IMR-90 (cell line): ENCODE measurements around the gene SINHCAF. TPM values are rescaled to one million over a fixed set of nuclear protein-coding genes. Genes with fewer than 3 reads are reported as not detected.

ENCODE experiments used
- ATAC-seq: fragments of 200-7000 bp; cut with Tn5 transposase; 2 replicates; pipeline ENCODE4 v1.9.1; 2020; ENCODE audit warnings: low read depth, mild to moderate bottlenecking, moderate library complexity
- BruUV-seq: library from RNA; stranded (reverse); fragments of 400-500 nt; replicated peaks from 2 replicates; lab custom pipeline; 2021; lab: Mats Ljungman, UMichigan
- CTCF ChIA-PET: fragments of 300-600 bp; formaldehyde crosslinking; extraction: SDS; loops from one replicate; lab custom pipeline; 2021; ENCODE audit warnings: antibody characterized with exemption; lab: Yijun Ruan, JAX
- POLR2A ChIA-PET: fragments of 300-600 bp; sonication (Branson Sonifier 250); formaldehyde crosslinking; loops from one replicate; lab custom pipeline; 2022; ENCODE audit warnings: antibody characterized with exemption; ENCODE audit not compliant: unreplicated experiment; lab: Charles Lee
- DNase-seq: peaks from one replicate; pipeline ENCODE4 v3.0.0; 2013
- H2AFZ ChIP-seq: replicated peaks from 2 replicates; pipeline ENCODE3; 2013; ENCODE audit warnings: low read length, mild to moderate bottlenecking; ENCODE audit not compliant: poor library complexity
- H2AK5ac ChIP-seq: 2 replicates; pipeline ENCODE4 v1.6.1; 2013; ENCODE audit warnings: low read depth, low read length, inconsistent platforms
- H2AK9ac ChIP-seq: replicated peaks from 2 replicates; pipeline ENCODE3; 2013; ENCODE audit warnings: mild to moderate bottlenecking, low read depth, low read length, moderate library complexity; ENCODE audit not compliant: poor library complexity
- H2BK120ac ChIP-seq: 2 replicates; pipeline ENCODE4 v1.6.1; 2013; ENCODE audit warnings: low read depth, low read length, inconsistent platforms
- H2BK15ac ChIP-seq: 3 replicates; pipeline ENCODE4 v1.6.1; 2013; ENCODE audit warnings: low read depth, low read length, inconsistent platforms
- H2BK20ac ChIP-seq: 2 replicates; pipeline ENCODE4 v1.6.1; 2013; ENCODE audit warnings: low read depth, mild to moderate bottlenecking, inconsistent platforms, low read length, moderate library complexity
- H2BK5ac ChIP-seq: 2 replicates; pipeline ENCODE4 v1.6.1; 2013; ENCODE audit warnings: mild to moderate bottlenecking, low read depth, low read length, inconsistent platforms; ENCODE audit not compliant: poor library complexity, severe bottlenecking
- H3K14ac ChIP-seq: replicated peaks from 2 replicates; pipeline ENCODE4 v1.6.1; 2013; ENCODE audit warnings: low read depth, low read length, inconsistent platforms
- H3K18ac ChIP-seq: 2 replicates; pipeline ENCODE4 v1.6.1; 2013; ENCODE audit warnings: low read depth, low read length, control low read depth
- H3K23ac ChIP-seq: 2 replicates; pipeline ENCODE4 v1.6.1; 2013; ENCODE audit warnings: low read depth, low read length, inconsistent platforms
- H3K27ac ChIP-seq: 2 replicates; pipeline ENCODE4 v1.5.1; 2013; ENCODE audit warnings: mild to moderate bottlenecking, control low read depth, low read length; ENCODE audit not compliant: insufficient read depth
- H3K27me3 ChIP-seq: 2 replicates; pipeline ENCODE4 v1.6.1; 2013; ENCODE audit warnings: low read length; ENCODE audit not compliant: control insufficient read depth, insufficient read depth
- H3K36me3 ChIP-seq: 2 replicates; pipeline ENCODE4 v1.6.1; 2013; ENCODE audit warnings: low read length, mixed read lengths; ENCODE audit not compliant: control insufficient read depth, insufficient read depth
- H3K4ac ChIP-seq: 2 replicates; pipeline ENCODE4 v1.6.1; 2013; ENCODE audit warnings: low read depth, low read length, inconsistent platforms
- H3K4me1 ChIP-seq: 2 replicates; pipeline ENCODE4 v1.6.1; 2013; ENCODE audit warnings: low read length, mixed read lengths; ENCODE audit not compliant: control insufficient read depth, insufficient read depth
- H3K4me2 ChIP-seq: 2 replicates; pipeline ENCODE4 v1.6.1; 2013; ENCODE audit warnings: low read depth, mild to moderate bottlenecking, control low read depth, low read length, moderate library complexity
- H3K4me3 ChIP-seq: 2 replicates; pipeline ENCODE4 v1.5.1; 2013; ENCODE audit warnings: low read depth, mild to moderate bottlenecking, control low read depth, low read length, moderate library complexity; ENCODE audit not compliant: insufficient read depth
- H3K56ac ChIP-seq: 2 replicates; pipeline ENCODE4 v1.6.1; 2013; ENCODE audit warnings: low read length, inconsistent platforms; ENCODE audit not compliant: insufficient read depth; ENCODE audit errors: extremely low read depth
- H3K79me1 ChIP-seq, 2 experiments: 2 replicates each; pipeline ENCODE4 v1.6.1; 2013; ENCODE audit warnings: low read length in 2 of 2, inconsistent platforms in 1 of 2, low read depth in 1 of 2
- H3K9ac ChIP-seq: 2 replicates; pipeline ENCODE4 v1.6.1; 2013; ENCODE audit warnings: low read depth, low read length, control low read depth
- H3K9me1 ChIP-seq: 2 replicates; pipeline ENCODE4 v1.6.1; 2013; ENCODE audit warnings: low read length, inconsistent platforms; ENCODE audit not compliant: insufficient read depth
- H3K9me3 ChIP-seq: 2 replicates; pipeline ENCODE4 v1.6.1; 2013; ENCODE audit warnings: low read length; ENCODE audit not compliant: control insufficient read depth, insufficient read depth
- H4K20me1 ChIP-seq: 2 replicates; pipeline ENCODE4 v1.6.1; 2013; ENCODE audit warnings: low read length, inconsistent platforms; ENCODE audit not compliant: insufficient read depth
- H4K5ac ChIP-seq: 2 replicates; pipeline ENCODE4 v1.6.1; 2013; ENCODE audit warnings: mild to moderate bottlenecking, low read depth, low read length, control low read depth
- H4K8ac ChIP-seq, 2 experiments: 2 replicates each; pipeline ENCODE4 v1.6.1; 2013; ENCODE audit warnings: low read depth in 2 of 2, low read length in 2 of 2, control low read depth in 1 of 2, inconsistent platforms in 1 of 2
- H4K91ac ChIP-seq: 2 replicates; pipeline ENCODE4 v1.6.1; 2013; ENCODE audit warnings: low read depth, low read length, inconsistent platforms; ENCODE audit not compliant: insufficient read depth
- CTCF ChIP-seq: conservative IDR thresholded peaks from 2 replicates; pipeline ENCODE4 v1.5.1; 2012; ENCODE audit warnings: mild to moderate bottlenecking, low read depth, low read length, improper control_type of control experiment
- ELK1 ChIP-seq: fragments of 150-350 bp; IDR thresholded peaks from 2 replicates; pipeline ENCODE4 v1.6.1; 2016; ENCODE audit warnings: low read depth, mild to moderate bottlenecking, low read length, moderate library complexity, borderline replicate concordance
- NFE2L2 ChIP-seq: fragments of 150-350 bp; IDR thresholded peaks from 2 replicates; pipeline ENCODE4 v1.6.1; 2016; ENCODE audit warnings: low read depth, mild to moderate bottlenecking, low read length
- POLR2A ChIP-seq: IDR thresholded peaks from 2 replicates; pipeline ENCODE4 v1.6.1; 2012; ENCODE audit warnings: mild to moderate bottlenecking, low read depth, low read length
- RAD21 ChIP-seq: IDR thresholded peaks from 2 replicates; pipeline ENCODE4 v1.6.1; 2012; ENCODE audit warnings: low read length, improper control_type of control experiment
- RCOR1 ChIP-seq: IDR thresholded peaks from 2 replicates; pipeline ENCODE4 v1.6.1; 2012; ENCODE audit warnings: mild to moderate bottlenecking, low read length, improper control_type of control experiment; ENCODE audit not compliant: insufficient replicate concordance
- SMC3 ChIP-seq: fragments of 150-350 bp; IDR thresholded peaks from 2 replicates; pipeline ENCODE4 v1.6.1; 2016; ENCODE audit warnings: low read depth, mild to moderate bottlenecking, antibody characterized with exemption, low read length, moderate library complexity
- WGBS, 2 experiments: methylation state at CpG; one replicate each; pipeline versions ENCODE4 v1.1.5 to v1.1.7; 2013; ENCODE audit warnings: missing lambda C conversion rate in 2 of 2; ENCODE audit not compliant: insufficient read length in 1 of 2; ENCODE audit errors: extremely low coverage in 2 of 2; 5-methylcytosine and 5-hydroxymethylcytosine counted together
- dilution Hi-C: fragments of 300-500 bp; cut with HindIII; formaldehyde crosslinking; loops from one replicate; pipeline ENCODE4 v1.14.3; 2018; ENCODE audit warnings: low sequenced_read_pairs; ENCODE audit not compliant: unreplicated experiment
- in situ Hi-C: fragments of 300-500 bp; cut with MboI; formaldehyde crosslinking; loops from 3 replicates; pipeline ENCODE4 v1.14.3; 2019; ENCODE audit warnings: low sequenced_read_pairs, inconsistent platforms, mixed read lengths
- intact Hi-C: fragments of 100-400 bp; cut with micrococcal nuclease; formaldehyde crosslinking; loops from 2 replicates; pipeline ENCODE4 v1.10.0; 2022
- polyA plus RNA-seq, 3 experiments: library from polyadenylated mRNA; depleted of rRNA; stranded (reverse); fragments of >200 nt; gene quantifications; 2 replicates each; pipeline ENCODE4 v1.2.3, GENCODE V29; 2012; ENCODE audit warnings: low replicate concordance in 1 of 3
- total RNA-seq: library from RNA; depleted of rRNA; stranded (reverse); fragments of >200 nt; gene quantifications from 2 replicates; pipeline ENCODE4 v1.2.3, GENCODE V29; 2012
- TF ChIP-seq, protein P1 (sequence below): fragments of 150-350 bp; IDR thresholded peaks from 2 replicates; pipeline ENCODE4 v1.6.1; 2017; ENCODE audit warnings: mild to moderate bottlenecking, antibody characterized with exemption, low read length, low read depth

Gene SINHCAF
- total and polyA plus RNA-seq, 2 of the 4 experiments (the other 2 are of a cell fraction): 21.6 to 30.8 TPM

- intact Hi-C loops (loop anchor here (1.0 to 10.0 kb wide), 2 partner anchors 254 to 392 kb away; no protein-coding TSS in a partner anchor), in situ Hi-C loops (loop anchor here (5.0 kb wide), 1 partner anchor 387 kb away; no protein-coding TSS in a partner anchor), dilution Hi-C loops (no loop called here)
- H2BK20ac ChIP-seq: no peak overlapping the region
- no peak overlapping the region for H2AK5ac ChIP-seq
- H3K23ac ChIP-seq: no peak overlapping the region
- peak overlapping the region; percentile 24; the same call in 1 of the 2 replicates for H3K4me3 ChIP-seq
- H2AFZ ChIP-seq: no peak overlapping the region
- H3K36me3 ChIP-seq: no peaks in the 10 kb centered on the region
- ChIA-PET CTCF (interaction anchor here (0.5 to 1.6 kb wide), 5 partner anchors 16 to 812 kb away, joined by 3 to 6 read pairs (median 3); no protein-coding TSS in a partner anchor), POLR2A (no interaction called here)
- no peaks in the 10 kb centered on the region for H4K20me1 ChIP-seq
- H3K79me1 ChIP-seq: no peaks in the 10 kb centered on the region
- no peak overlapping the region for H4K91ac ChIP-seq
- TF ChIP-seq POLR2A (no peak), SMC3 (peak; percentile 44; the same call in 1 of the 2 replicates), ELK1 (no peak), RCOR1 (no peak), RAD21 (peak; percentile 54), CTCF (peak; percentile 68), NFE2L2 (no peak)
- TF ChIP-seq, protein P1, sequence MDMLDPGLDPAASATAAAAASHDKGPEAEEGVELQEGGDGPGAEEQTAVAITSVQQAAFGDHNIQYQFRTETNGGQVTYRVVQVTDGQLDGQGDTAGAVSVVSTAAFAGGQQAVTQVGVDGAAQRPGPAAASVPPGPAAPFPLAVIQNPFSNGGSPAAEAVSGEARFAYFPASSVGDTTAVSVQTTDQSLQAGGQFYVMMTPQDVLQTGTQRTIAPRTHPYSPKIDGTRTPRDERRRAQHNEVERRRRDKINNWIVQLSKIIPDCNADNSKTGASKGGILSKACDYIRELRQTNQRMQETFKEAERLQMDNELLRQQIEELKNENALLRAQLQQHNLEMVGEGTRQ: no peak
- ATAC-seq (peak; percentile 91), DNase-seq (peak; percentile 50)
- H2BK120ac ChIP-seq: no peak overlapping the region
- H4K8ac ChIP-seq: no peak overlapping the region
- H3K9me3 ChIP-seq: no peaks in the 10 kb centered on the region
- no peaks in the 10 kb centered on the region for H3K9me1 ChIP-seq
- no peak overlapping the region for H2BK15ac ChIP-seq
- BruUV-seq: no TSS peak
- no peak overlapping the region for H3K27ac ChIP-seq
- H2AK9ac ChIP-seq: no peak overlapping the region
- 24% methylated on average over 5 of the region's 11 CpGs; no CpG with 5 or more reads in 1 of the 2 experiments for WGBS, 2 experiments
- H3K18ac ChIP-seq: no peak overlapping the region
- no peak overlapping the region for H3K4ac ChIP-seq
- no peak overlapping the region for H2BK5ac ChIP-seq
- H3K4me2 ChIP-seq: peak overlapping the region; percentile 90
- H3K4me1 ChIP-seq: no peaks in the 10 kb centered on the region
- H3K14ac ChIP-seq: no peak overlapping the region
- H3K27me3 ChIP-seq: peaks cover 44% of the 10 kb centered on the region
- H3K9ac ChIP-seq: no peak overlapping the region
- H4K5ac ChIP-seq: no peak overlapping the region
- H3K56ac ChIP-seq: no peak overlapping the region
Measured at GRCh38 chr12:31238764-31239387, 87.1 kb downstream of the SINHCAF start.
